ENCODE results near the gene SLC5A3. TPM values are rescaled to one million over a fixed set of nuclear protein-coding genes. Genes with fewer than 3 reads are reported as not detected.
A peak's percentile ranks its signal among the peaks of the same experiment; 100 is the strongest.

Gene SLC5A3
- total RNA-seq (10 to 100 TPM; 25.2 to 82.3 TPM), polyA plus RNA-seq (1 to 10 TPM; 3.0 to 3.2 TPM)
- long read RNA-seq, donor 1, full-length matches to known transcripts: 14 of 14 reads
- long read RNA-seq, donor 1, partial matches to known transcripts: 0 of 14 reads
- long read RNA-seq, donor 1, other reads (novel, unspliced or antisense): 0 of 14 reads
- long read RNA-seq, donor 2, full-length matches to known transcripts: 9 of 9 reads
- long read RNA-seq, donor 2, partial matches to known transcripts: 0 of 9 reads
- long read RNA-seq, donor 2, other reads (novel, unspliced or antisense): 0 of 9 reads

- 0 to 1% methylated on average over 39 to 104 of the region's 104 CpGs for WGBS, 2 donors
- Histone ChIP-seq H3K9me3 (ENCODE audit: control insufficient read depth, low read length) (no peaks in the 10 kb centered on the region), H3K36me3 (ENCODE audit: control insufficient read depth in 1 of 2, insufficient read depth in 2 of 2, low read length in 1 of 2) (no peaks in the 10 kb centered on the region), H3K27ac (ENCODE audit: low read depth in 1 of 2, low read length in 2 of 2) (peak within 1 kb of the TSS; percentile 63 to 96), H3K4me3 (ENCODE audit: low read length in 2 of 2) (peak within 1 kb of the TSS; percentile 93 to 100), H3K27me3 (ENCODE audit: control insufficient read depth in 1 of 2, insufficient read depth in 2 of 2, low read length in 1 of 2) (no peaks in the 10 kb centered on the region), H3K4me1 (ENCODE audit: control insufficient read depth in 1 of 2, insufficient read depth in 2 of 2, low read length in 2 of 2) (peaks cover 0 to 3% of the 10 kb centered on the region in 2 donors)
- intact Hi-C loops (cut with DNase I): loop anchor here (5.0 to 10.0 kb wide), 3 partner anchors 52 to 274 kb away; no protein-coding TSS in a partner anchor
- peak; percentile 91 for ATAC-seq (ENCODE audit: low FRiP score)
- peak; percentile 91 to 94 for DNase-seq
Observed at GRCh38 chr21:34073032-34073748, at the start of gene SLC5A3, which contains the start of gene MRPS6. TSS of gene SLC5A3 (plus strand) at chr21:34073578. CDS start at chr21:34095199, 21,621 bp downstream. TSS of gene MRPS6 (plus strand) at chr21:34073578. CDS start at chr21:34073701, 123 bp downstream.

DNA sequence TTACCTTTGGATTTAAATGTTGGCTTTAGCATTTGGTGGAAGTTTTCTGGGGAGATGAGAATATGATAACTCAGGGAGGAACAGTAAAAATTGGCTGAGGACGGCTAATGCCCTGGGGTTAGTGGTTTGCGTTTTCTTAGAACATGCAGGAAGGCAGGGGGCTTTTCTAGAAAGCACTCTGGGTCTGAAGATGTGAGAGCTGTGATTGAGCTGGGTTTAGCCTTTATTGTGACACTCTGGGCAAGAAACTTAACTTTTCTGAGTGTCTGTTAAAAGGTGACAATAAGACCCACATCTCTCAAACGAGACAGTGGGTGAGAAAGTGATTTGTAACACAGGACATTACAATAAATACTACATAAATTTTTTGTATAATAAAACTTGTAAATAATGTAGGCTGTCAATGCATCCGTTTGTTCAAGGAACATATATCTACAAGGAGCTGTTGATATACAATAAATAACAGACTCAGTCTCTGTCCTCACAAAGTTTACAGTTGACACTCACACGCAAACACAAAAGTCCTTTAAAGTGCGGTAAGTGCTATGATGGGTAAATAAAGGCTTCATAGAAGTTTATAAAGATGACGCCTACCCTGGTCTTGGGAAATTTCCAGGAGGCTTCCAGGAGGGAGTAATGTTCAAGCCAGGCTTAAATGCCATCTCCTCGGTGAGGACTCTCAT is 49.5 kb upstream of the SLC5A3 start:
- DNase-seq: no peak
- peaks cover 0 to 3% of the 10 kb centered on the region in 2 donors for H3K4me1 ChIP-seq (ENCODE audit: control insufficient read depth in 1 of 2, insufficient read depth in 2 of 2, low read length in 2 of 2)
- H3K4me3 ChIP-seq (ENCODE audit: low read length in 2 of 2): no peak overlapping the region
- 79 to 80% methylated on average over 8 of the region's 8 CpGs for WGBS, 2 donors
- no peaks in the 10 kb centered on the region for H3K9me3 ChIP-seq (ENCODE audit: control insufficient read depth, low read length)
- no peak overlapping the region for H3K27ac ChIP-seq (ENCODE audit: low read depth in 1 of 2, low read length in 2 of 2)
- intact Hi-C loops (cut with DNase I): no loop called here
- H3K27me3 ChIP-seq (ENCODE audit: control insufficient read depth in 1 of 2, insufficient read depth in 2 of 2, low read length in 1 of 2): no peaks in the 10 kb centered on the region
- no peaks in the 10 kb centered on the region for H3K36me3 ChIP-seq (ENCODE audit: control insufficient read depth in 1 of 2, insufficient read depth in 2 of 2, low read length in 1 of 2)
- ATAC-seq (ENCODE audit: low FRiP score): no peak

DNA sequence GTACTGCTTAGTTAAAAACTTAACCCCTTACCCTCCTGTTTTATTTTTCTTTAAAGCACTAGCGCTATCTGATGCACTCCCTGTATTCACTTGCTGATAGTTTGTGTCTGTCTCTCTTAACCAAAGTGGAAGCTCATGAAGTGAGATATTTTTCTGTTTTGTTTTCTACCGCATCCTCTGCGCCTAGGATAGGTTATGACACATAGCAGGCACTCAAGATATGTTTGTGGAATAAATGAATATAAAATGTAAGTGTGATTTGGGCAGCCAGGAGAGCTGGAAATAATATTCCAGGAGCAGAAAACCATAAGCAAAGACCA is 49.0 kb upstream of the SLC5A3 start:
- Histone ChIP-seq H3K4me1 (ENCODE audit: control insufficient read depth in 1 of 2, insufficient read depth in 2 of 2, low read length in 2 of 2) (peaks cover 0 to 3% of the 10 kb centered on the region in 2 donors), H3K27me3 (ENCODE audit: control insufficient read depth in 1 of 2, insufficient read depth in 2 of 2, low read length in 1 of 2) (no peaks in the 10 kb centered on the region), H3K4me3 (ENCODE audit: low read length in 2 of 2) (no peak overlapping the region), H3K27ac (ENCODE audit: low read depth in 1 of 2, low read length in 2 of 2) (no peak overlapping the region), H3K36me3 (ENCODE audit: control insufficient read depth in 1 of 2, insufficient read depth in 2 of 2, low read length in 1 of 2) (no peaks in the 10 kb centered on the region), H3K9me3 (ENCODE audit: control insufficient read depth, low read length) (no peaks in the 10 kb centered on the region)
- intact Hi-C loops (cut with DNase I): no loop called here
- no peak for DNase-seq
- ATAC-seq (ENCODE audit: low FRiP score): no peak
- whole genome bisulfite sequencing, 2 donors: 97 to 99% methylated on average over 3 of the region's 3 CpGs

DNA sequence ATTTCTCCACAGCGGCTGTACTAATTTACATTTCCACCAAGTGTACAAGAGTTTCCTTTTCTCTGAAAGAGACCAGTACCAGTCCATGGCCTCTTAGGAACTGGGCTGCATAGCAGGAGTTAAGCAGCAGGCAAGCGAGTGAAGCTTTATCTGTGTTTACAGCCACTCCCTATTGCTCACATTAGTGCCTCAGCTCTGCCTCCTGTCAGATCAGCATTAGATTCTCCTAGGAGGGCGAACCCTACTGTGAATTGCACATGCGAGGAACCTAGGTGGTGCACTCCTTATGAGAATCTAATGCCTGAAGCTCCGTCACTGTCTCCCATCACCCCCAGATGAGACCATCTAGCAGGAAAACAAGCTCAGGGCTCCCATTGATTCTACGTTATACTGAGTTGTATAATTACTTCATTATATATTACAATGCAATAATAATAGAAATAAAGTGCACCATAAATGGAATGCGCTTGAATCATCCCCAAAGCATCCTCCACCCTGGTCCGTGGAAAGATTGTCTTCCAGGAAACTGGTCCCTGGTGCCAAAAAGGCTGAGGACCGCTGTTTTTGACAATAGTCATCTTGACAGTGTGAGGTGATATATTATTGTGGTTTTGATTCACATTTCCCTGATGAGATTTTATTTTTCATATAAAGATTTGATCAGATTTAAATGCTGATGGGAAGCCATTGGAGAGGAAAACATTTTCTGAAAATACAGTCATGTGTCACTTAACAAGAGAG is 45.5 kb upstream of the SLC5A3 start:
- Histone ChIP-seq H3K36me3 (ENCODE audit: control insufficient read depth in 1 of 2, insufficient read depth in 2 of 2, low read length in 1 of 2) (no peaks in the 10 kb centered on the region), H3K4me3 (ENCODE audit: low read length in 2 of 2) (no peak overlapping the region), H3K9me3 (ENCODE audit: control insufficient read depth, low read length) (no peaks in the 10 kb centered on the region), H3K27ac (ENCODE audit: low read depth in 1 of 2, low read length in 2 of 2) (no peak overlapping the region), H3K4me1 (ENCODE audit: control insufficient read depth in 1 of 2, insufficient read depth in 2 of 2, low read length in 2 of 2) (no peaks in the 10 kb centered on the region), H3K27me3 (ENCODE audit: control insufficient read depth in 1 of 2, insufficient read depth in 2 of 2, low read length in 1 of 2) (no peaks in the 10 kb centered on the region)
- DNase-seq (no peak), ATAC-seq (ENCODE audit: low FRiP score) (no peak)
- intact Hi-C loops (cut with DNase I): no loop called here
- 75 to 82% methylated on average over 9 of the region's 9 CpGs for WGBS, 2 donors

DNA sequence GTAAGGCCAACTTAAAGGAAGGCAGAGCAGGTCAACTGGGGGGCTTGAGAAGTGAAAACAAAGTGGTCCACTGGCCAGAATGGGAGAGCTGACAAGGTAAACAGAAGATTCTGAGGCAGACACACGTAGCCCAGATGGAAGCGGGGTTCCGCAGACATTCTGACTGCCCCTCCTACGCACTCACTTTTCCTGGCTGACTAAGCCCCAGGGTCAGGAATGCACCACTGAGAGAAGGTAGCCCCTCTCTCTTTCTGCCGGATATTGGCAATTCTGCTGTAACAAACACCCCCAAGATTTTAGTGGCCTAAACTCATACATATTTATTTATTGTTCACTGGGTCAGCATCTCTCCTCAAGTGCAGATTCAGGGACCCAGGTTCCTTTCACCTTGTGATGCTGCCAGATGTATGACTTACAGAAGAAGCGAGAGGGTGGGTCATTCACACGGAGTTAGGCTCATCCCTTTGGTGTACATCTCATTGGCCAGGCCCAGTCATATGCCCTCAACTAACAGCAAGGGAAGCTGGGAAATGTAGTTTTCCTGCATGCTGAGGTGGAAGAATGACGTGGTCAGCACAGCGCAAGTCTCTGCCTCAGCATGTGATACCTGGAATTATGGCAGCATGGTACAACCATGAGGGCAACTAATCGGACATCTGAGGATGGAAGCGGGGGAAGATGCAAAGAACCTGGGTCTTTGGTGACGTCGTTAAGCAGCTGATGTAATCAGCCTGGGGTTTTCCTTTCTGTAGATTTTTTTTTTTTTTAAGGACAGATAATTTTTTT is 43.4 kb upstream of the SLC5A3 start:
- H3K27me3 ChIP-seq (ENCODE audit: control insufficient read depth in 1 of 2, insufficient read depth in 2 of 2, low read length in 1 of 2): no peaks in the 10 kb centered on the region
- intact Hi-C loops (cut with DNase I): no loop called here
- no peak overlapping the region for H3K4me3 ChIP-seq (ENCODE audit: low read length in 2 of 2)
- no peak overlapping the region for H3K27ac ChIP-seq (ENCODE audit: low read depth in 1 of 2, low read length in 2 of 2)
- no peaks in the 10 kb centered on the region for H3K9me3 ChIP-seq (ENCODE audit: control insufficient read depth, low read length)
- DNase-seq: peak in 1 of 2 donors; percentile 53
- H3K36me3 ChIP-seq (ENCODE audit: control insufficient read depth in 1 of 2, insufficient read depth in 2 of 2, low read length in 1 of 2): no peaks in the 10 kb centered on the region
- no peaks in the 10 kb centered on the region for H3K4me1 ChIP-seq (ENCODE audit: control insufficient read depth in 1 of 2, insufficient read depth in 2 of 2, low read length in 2 of 2)
- peak; percentile 67 for ATAC-seq (ENCODE audit: low FRiP score)
- WGBS, 2 donors: 38 to 51% methylated on average over 13 of the region's 13 CpGs

DNA sequence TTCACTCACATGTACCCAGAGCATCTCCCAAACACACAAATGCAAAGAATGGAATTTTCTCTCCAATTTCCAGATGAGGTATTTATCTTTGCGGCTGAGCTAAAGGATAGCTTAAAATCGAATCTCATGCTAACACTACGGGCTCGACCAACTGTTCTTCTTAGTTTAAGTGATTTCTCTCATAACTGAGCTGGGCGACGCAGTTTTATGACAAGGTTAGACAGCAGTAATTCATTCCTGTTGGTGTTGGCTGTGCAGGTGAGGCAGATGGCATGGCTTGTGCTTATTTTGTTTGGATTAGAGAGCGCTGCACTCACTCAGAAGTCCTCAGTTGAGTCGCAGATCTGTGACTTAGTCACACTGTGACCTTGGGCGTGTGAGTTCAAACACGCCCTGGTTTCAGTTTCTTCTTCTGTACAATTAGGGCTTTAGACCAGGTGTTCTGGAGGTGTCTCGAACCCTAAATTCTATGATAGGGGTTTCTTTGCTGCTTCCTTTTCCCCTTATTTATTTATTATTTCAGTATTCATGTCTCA is 41.5 kb upstream of the SLC5A3 start:
- Histone ChIP-seq H3K4me1 (ENCODE audit: control insufficient read depth in 1 of 2, insufficient read depth in 2 of 2, low read length in 2 of 2) (no peaks in the 10 kb centered on the region), H3K36me3 (ENCODE audit: control insufficient read depth in 1 of 2, insufficient read depth in 2 of 2, low read length in 1 of 2) (no peaks in the 10 kb centered on the region), H3K9me3 (ENCODE audit: control insufficient read depth, low read length) (no peaks in the 10 kb centered on the region), H3K27me3 (ENCODE audit: control insufficient read depth in 1 of 2, insufficient read depth in 2 of 2, low read length in 1 of 2) (no peaks in the 10 kb centered on the region), H3K27ac (ENCODE audit: low read depth in 1 of 2, low read length in 2 of 2) (no peak overlapping the region), H3K4me3 (ENCODE audit: low read length in 2 of 2) (no peak overlapping the region)
- intact Hi-C loops (cut with DNase I): no loop called here
- 91 to 92% methylated on average over 11 of the region's 11 CpGs for WGBS, 2 donors
- DNase-seq (no peak), ATAC-seq (ENCODE audit: low FRiP score) (no peak)

GRCh38 chr21:34034369-34035014 is 38.9 kb upstream of the SLC5A3 start:
- 67 to 68% methylated on average over 8 of the region's 8 CpGs for WGBS, 2 donors
- Histone ChIP-seq H3K36me3 (ENCODE audit: control insufficient read depth in 1 of 2, insufficient read depth in 2 of 2, low read length in 1 of 2) (no peaks in the 10 kb centered on the region), H3K4me3 (ENCODE audit: low read length in 2 of 2) (no peak overlapping the region), H3K27me3 (ENCODE audit: control insufficient read depth in 1 of 2, insufficient read depth in 2 of 2, low read length in 1 of 2) (no peaks in the 10 kb centered on the region), H3K4me1 (ENCODE audit: control insufficient read depth in 1 of 2, insufficient read depth in 2 of 2, low read length in 2 of 2) (no peaks in the 10 kb centered on the region), H3K9me3 (ENCODE audit: control insufficient read depth, low read length) (no peaks in the 10 kb centered on the region), H3K27ac (ENCODE audit: low read depth in 1 of 2, low read length in 2 of 2) (no peak overlapping the region)
- no peak for DNase-seq
- intact Hi-C loops (cut with DNase I): no loop called here
- no peak for ATAC-seq (ENCODE audit: low FRiP score)
